ENCODE measurements around the gene GRK7. TPM values are rescaled to one million over a fixed set of nuclear protein-coding genes. Genes with fewer than 3 reads are reported as not detected.

The GRK7 gene, protein sequence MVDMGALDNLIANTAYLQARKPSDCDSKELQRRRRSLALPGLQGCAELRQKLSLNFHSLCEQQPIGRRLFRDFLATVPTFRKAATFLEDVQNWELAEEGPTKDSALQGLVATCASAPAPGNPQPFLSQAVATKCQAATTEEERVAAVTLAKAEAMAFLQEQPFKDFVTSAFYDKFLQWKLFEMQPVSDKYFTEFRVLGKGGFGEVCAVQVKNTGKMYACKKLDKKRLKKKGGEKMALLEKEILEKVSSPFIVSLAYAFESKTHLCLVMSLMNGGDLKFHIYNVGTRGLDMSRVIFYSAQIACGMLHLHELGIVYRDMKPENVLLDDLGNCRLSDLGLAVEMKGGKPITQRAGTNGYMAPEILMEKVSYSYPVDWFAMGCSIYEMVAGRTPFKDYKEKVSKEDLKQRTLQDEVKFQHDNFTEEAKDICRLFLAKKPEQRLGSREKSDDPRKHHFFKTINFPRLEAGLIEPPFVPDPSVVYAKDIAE (N-terminal part only)
- total RNA-seq (2021; ENCODE audit: unreplicated experiment), result not detected
- polyA plus RNA-seq (2012), result 0.01 TPM in 1 of 2 replicates, not detected in the other
- Bru-seq, nascent RNA, result percentile 17 among the genes with signal in this experiment
- BruChase-seq, experiment 1, labeled RNA remaining after a 6-hour chase, result percentile 59 among the genes with signal in this experiment
- percentile 33 among the genes with signal in this experiment for BruChase-seq, experiment 2, labeled RNA remaining after a 2-hour chase
- long read RNA-seq, result 0 reads

DNA sequence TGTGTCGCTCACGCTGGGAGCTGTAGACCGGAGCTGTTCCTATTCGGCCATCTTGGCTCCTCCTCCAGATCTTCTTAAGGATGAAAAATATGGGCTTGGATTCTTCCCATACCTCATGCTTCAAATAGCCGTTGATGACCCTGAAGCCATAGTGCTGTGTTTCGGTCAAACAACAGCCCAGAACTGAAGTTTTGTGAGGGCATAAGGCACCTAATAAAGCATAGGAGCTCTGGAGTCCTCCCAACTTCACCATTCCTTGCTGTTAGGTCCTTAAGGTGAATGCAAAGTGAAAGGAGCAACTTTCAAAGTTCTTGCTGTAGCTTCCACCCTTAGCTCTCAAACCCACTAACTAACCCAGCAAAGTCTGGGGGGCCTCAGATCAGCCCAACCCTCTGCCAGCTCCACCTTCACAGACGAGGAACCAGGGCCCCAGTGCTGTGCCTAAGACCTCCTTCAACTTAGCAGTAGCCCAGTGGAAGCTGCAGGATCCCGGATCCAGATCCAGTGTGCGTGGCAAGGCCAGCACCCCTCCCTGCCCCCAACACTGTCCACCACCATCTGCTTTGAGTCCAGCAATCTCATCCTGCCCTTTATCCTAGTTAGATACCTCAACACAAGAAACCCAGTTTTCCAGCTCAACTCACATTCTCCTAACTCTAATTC, at the start of gene GRK7:
Gene GRK7, plus strand, starts transcription at position 321 of the 663 bp plus-strand sequence. CDS start 14,877 bp downstream, outside the sequence.
- ChIA-PET CTCF (no interaction called here), RAD21 (ENCODE audit: low non-redundant PET in 1 of 2, low total read pairs in 2 of 2, uncharacterized antibody in 2 of 2, unreplicated experiment in 2 of 2) (no interaction called here), POLR2A (no interaction called here)
- Histone ChIP-seq H3K4me3 (replicated peaks in 1 of 2; ENCODE audit: low read depth in 1 of 2, low read length in 2 of 2) (no peak within 1 kb of the TSS), H3K27me3 (ENCODE audit: insufficient read depth, low read length) (no peaks in the 10 kb centered on the region), H3K9me3 (ENCODE audit: control insufficient read depth in 1 of 2, insufficient read depth in 1 of 2, low read depth in 1 of 2, low read length in 2 of 2) (no peaks in the 10 kb centered on the region), H2AFZ (ENCODE audit: low read depth, low read length, poor library complexity, severe bottlenecking) (no peak within 1 kb of the TSS), H3K9ac (ENCODE audit: low read length) (no peak within 1 kb of the TSS), H3K4me1 (ENCODE audit: control insufficient read depth in 1 of 2, insufficient read depth in 2 of 2, low read length in 2 of 2) (no peaks in the 10 kb centered on the region), H3K9me2 (ENCODE audit: insufficient read depth) (no peaks in the 10 kb centered on the region), H3K79me2 (ENCODE audit: insufficient read depth, low read length) (no peaks in the 10 kb centered on the region), H3K36me3 (ENCODE audit: control insufficient read depth in 1 of 2, insufficient read depth in 2 of 2, low read length in 2 of 2) (no peaks in the 10 kb centered on the region), H3K27ac (ENCODE audit: low read depth, low read length) (no peak within 1 kb of the TSS), H4K20me1 (ENCODE audit: insufficient read depth) (no peaks in the 10 kb centered on the region), H3K4me2 (ENCODE audit: low read length) (no peak within 1 kb of the TSS)
- intact Hi-C loops (cut with micrococcal nuclease), result no loop called here
- ATAC-seq (no peak), DNase-seq (ENCODE audit: low read depth, low spot score) (no peak)
- no peak for TF ChIP-seq POLR2A (IDR thresholded peaks at IDR 0.05; ENCODE audit: borderline replicate concordance, extremely low read depth, insufficient read depth, insufficient read length)
- TF ChIP-seq, protein P1, sequence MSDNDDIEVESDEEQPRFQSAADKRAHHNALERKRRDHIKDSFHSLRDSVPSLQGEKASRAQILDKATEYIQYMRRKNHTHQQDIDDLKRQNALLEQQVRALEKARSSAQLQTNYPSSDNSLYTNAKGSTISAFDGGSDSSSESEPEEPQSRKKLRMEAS (IDR thresholded peaks at IDR 0.05), result no peak
- TF ChIP-seq TCF7L2 (IDR thresholded peaks at IDR 0.05; ENCODE audit: borderline replicate concordance, extremely low read depth, insufficient read depth, insufficient read length), result no peak
- TF ChIP-seq, protein P2, sequence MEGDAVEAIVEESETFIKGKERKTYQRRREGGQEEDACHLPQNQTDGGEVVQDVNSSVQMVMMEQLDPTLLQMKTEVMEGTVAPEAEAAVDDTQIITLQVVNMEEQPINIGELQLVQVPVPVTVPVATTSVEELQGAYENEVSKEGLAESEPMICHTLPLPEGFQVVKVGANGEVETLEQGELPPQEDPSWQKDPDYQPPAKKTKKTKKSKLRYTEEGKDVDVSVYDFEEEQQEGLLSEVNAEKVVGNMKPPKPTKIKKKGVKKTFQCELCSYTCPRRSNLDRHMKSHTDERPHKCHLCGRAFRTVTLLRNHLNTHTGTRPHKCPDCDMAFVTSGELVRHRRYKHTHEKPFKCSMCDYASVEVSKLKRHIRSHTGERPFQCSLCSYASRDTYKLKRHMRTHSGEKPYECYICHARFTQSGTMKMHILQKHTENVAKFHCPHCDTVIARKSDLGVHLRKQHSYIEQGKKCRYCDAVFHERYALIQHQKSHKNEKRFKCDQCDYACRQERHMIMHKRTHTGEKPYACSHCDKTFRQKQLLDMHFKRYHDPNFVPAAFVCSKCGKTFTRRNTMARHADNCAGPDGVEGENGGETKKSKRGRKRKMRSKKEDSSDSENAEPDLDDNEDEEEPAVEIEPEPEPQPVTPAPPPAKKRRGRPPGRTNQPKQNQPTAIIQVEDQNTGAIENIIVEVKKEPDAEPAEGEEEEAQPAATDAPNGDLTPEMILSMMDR (IDR thresholded peaks at IDR 0.05 in 2 of 3, conservative IDR thresholded peaks at IDR 0.05 in 1 of 3; ENCODE audit: borderline replicate concordance in 1 of 3, insufficient read depth in 1 of 3, low read depth in 2 of 3, low read length in 2 of 3), result no peak
- TF ChIP-seq, protein P3, sequence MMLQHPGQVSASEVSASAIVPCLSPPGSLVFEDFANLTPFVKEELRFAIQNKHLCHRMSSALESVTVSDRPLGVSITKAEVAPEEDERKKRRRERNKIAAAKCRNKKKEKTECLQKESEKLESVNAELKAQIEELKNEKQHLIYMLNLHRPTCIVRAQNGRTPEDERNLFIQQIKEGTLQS (IDR thresholded peaks at IDR 0.05), result no peak
- no peak for TF ChIP-seq EZH2phosphoT487 (IDR thresholded peaks at IDR 0.05; ENCODE audit: borderline replicate concordance)
- no peak for TF ChIP-seq ZNF274 (IDR thresholded peaks at IDR 0.05; ENCODE audit: low read depth, low read length)
- no TSS peak for BruUV-seq (replicated peaks)
